Activated naive CD4-positive, alpha-beta T cell treated with Interleukin-2 at 50 U/mL for 16 hours (primary cell): ENCODE results near the gene ZNF608.

Experiments
- DNase-seq: peaks from one replicate; pipeline ENCODE4 v3.0.0-alpha.2; 2020

Gene ZNF608

DNA sequence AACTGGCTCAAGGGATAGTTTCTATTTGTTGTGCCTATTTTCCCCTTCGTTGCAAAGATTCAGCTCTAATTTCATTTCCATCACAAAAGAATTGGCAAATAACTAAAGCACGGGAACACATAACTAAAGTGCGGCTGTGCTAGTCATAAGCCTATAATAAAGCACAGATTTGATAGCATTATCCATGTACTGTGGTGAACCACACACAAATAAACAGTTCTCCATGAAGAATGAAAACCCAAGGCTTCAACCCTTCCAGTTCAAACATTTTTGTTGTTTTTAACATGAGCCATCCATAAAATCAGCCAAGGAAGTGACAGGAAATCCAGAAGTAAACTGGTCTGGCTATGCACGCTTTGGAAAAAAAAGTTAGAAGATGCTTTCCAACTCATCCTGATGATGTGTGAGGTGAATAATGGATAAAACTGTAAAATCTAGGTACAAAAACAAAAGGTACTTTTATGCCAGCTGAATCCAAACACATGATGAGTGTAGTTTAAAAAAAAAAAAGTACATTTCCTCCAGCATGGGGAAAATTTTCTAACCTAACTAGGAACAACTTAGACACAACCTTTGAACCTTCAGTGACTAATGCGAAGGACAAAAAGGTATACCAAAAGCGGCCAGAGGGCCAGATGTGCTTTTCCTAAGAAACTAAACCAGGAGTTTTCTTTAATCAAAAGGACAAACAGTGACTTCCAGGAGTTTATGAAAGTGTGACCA, 10.2 kb downstream of the ZNF608 start:
- no peak for DNase-seq

DNA sequence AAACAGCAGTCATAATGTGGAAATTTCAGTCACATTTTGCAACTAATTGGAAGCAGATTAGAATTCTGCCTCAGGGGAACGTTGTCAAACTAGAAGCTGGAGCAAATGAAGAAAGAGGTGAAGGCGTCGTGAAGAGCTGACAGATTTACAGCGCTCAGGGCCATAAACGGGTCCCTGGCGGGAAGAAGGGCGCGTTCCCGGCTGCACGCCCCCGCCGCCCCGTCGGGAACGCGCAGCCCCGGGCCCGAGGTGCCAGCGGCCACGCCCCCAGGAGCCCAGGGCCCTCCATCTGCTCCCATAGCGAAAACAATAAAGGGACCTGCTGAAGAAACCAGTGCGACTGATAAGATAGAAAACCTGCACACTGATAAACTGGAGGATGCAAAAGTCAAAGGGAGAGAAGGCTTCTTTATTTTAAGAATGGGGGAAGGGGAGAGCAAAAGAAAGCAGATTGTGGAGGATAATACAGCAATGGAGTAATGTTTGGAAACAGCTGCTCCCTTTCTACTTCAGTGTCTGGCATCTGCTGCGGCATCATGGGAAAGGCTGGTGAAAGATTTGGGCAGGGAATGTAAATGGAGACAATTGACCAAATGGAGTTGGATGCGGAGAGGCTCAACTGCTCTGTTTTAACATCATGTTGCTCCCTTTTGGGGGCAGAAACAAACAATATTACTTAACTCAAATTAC, 11.1 kb downstream of the ZNF608 start:
- no peak for DNase-seq

GRCh38 chr5:124734574-124735168, 11.8 kb downstream of the ZNF608 start:
- DNase-seq, result no peak

DNA sequence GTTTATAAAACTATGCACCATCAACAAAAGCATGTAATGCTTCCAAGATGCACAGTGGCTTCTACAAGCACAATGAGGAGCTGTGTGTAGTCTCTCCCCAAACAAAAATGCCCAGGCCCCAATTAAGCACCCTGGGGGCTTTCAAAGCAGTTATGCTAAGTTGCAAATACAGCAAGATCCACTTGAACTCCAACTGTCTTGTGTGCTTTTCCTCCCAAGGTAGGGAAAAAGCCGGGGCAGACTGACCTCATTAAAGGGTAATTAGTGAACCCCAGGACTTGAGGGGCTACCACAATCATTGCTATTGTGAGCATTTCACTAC, 13.1 kb downstream of the ZNF608 start:
- no peak for DNase-seq

- no peak for DNase-seq
These were observed 13.8 kb downstream of the ZNF608 start for GRCh38 chr5:124732428-124733328.

DNA sequence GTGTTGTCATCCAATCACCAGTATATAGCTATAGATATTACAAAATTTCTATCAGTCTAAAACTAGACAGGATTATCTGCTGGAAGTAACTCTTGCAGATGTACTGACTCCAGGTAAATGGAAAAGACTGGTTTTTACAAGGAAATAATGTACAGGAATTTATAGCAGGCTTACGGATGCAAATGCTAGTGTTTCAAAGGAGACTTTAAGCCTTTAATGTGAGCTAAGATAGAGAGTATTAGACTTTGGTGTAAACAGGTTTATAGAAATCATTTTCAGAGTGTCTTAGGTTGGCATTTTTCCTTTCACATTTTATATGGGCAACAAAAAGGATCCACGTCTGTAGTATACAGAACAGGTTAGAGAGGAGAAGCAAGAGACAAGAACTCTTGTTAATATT, 16.1 kb downstream of the ZNF608 start:
- no peak for DNase-seq

DNA sequence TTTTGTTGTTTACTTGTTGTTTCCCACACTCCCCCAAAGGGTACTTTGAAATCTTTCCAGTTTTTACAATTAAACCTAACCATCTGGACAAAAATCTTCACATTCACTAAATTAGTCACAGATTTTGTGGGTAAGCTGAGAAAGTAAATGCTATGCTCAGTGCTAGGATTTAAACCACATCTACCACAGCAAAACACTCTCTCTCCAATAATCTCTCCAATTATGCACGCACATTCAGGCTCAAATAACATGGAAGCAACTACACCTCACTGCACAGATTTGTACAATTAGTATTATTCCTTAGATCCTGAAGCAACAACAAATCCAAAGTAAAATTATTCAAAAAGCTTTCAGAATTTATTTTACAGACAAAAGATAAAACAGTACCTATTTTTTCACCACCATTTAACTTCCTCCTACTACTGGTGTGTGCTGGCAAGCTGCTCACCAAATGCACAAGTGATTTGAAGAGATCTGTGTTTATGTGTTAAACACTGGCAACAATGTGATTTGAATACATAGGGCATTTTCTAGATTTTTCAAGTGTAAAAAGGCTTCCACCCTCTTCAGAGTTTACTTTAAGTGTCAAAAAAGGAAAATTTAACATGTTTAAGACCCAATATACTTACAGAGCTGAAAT, 16.6 kb downstream of the ZNF608 start:
- no peak for DNase-seq

- no peak for DNase-seq
These were observed 17.5 kb downstream of the ZNF608 start for GRCh38 chr5:124728968-124729332.

- DNase-seq, result no peak
These were observed 18.0 kb downstream of the ZNF608 start for GRCh38 chr5:124728331-124728967.

DNA sequence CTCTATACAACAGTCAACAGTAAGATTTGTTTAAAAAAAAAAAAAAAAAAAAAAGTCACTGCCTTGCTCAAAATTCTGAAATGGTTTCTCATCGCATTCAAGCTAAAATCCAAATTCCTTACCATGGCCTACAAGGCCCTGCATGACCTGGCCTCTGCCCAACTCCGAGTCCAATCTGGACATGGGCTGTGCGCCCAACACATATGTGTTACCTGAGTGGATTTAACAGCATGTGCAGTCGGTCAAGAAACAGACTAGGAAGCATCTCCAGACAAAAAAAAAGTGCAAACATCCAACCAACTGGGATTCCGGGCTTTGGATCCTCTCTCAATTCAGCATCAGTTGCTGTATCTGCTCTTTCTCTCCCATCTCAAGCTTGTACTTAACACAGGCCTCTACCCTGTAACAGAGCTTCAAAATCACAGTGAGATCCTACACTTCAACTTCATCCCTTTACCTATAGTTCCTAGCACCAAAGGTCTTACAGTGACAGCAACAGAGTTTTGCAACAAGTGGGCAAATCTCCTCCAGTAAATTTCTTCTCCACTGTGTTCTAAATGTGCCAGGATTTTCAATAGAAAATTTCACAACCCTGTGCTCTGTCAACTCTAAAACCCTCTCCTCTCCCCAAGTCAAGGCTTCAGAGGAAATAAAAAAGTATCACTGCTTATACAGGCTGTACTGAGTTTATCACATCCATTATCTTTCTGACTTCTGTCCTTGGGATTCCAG, 19.6 kb downstream of the ZNF608 start:
- DNase-seq, result no peak

DNA sequence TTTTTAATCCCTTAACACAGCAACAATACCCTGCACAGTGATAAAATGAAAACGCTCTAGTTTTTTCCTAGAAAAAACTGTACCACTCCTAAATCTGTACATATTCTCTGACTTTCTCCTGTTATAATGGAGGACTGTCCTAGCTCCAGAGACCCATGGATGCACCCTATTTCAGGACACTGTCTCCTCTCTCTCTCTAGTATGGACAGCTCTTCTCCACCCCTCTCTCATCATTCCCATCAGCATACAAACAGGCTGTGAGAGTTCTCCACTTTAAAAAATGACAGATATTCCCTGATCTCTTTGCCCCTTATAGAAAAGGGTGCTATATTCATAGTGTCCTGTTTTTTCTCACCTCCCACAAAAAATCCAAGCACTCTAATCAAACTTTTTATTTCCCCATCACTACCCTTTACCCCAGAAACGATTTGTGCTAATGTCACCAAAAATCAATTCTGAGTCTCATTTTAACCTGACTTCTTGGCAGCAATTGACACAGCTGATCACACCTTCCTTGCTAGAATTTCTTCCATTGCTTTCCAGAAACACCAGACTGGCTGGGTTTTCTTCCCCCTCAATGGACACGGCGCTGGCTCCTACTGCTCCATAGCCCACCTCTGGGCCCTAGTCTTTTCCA, 20.7 kb downstream of the ZNF608 start:
- no peak for DNase-seq

DNA sequence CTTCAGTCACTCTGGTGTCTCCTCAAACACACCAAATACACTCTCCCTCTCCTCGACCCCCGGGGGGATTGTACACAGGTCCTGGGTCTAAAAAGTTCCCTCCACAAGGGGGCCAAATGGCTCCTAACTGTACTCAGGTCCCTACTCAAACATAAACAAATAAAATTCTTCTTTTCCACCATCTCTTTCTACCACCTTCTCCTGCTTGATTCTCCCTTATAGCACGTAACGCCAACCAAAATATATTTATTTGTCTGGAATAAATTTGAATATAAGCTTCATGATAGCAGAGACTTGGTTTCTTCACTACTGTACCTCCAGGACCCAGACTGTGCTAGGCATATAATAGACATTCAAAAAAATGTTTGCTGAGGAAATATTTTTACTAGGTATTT, 21.4 kb downstream of the ZNF608 start:
- no peak for DNase-seq

DNA sequence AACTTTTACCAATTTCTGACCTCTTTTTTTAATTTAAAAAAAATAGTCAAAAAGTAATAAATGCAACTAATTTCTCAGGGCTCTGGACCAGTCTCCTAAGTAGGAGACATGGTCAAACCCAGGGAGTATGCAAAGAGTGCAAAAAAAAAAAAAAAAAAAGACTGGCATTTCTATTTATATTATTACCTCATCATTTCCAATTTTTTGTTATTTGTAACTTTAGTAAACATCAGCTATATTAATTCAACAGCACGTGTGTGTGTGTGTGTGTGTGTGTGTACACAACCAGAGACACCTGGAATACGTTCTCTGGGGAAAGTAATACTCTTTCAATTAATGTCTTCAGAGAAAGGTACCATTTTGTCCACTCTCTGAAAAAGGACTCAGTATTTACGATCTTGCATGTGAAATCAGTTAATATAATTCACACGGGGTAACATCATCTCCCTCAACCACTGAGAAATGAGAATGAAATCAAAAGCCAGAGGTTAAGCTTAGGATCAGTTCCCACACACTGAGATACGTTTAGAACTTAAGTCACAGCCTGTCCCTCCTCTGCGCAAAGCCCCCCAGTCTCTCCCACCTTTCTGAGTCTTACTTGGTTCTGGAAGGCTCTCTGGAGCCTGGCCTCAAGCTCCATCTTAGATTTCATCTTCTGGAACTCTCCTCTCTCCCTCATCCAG, 21.9 kb downstream of the ZNF608 start:
- DNase-seq, result no peak

GRCh38 chr5:124721229-124721735, 25.2 kb downstream of the ZNF608 start:
- DNase-seq, result no peak

DNA sequence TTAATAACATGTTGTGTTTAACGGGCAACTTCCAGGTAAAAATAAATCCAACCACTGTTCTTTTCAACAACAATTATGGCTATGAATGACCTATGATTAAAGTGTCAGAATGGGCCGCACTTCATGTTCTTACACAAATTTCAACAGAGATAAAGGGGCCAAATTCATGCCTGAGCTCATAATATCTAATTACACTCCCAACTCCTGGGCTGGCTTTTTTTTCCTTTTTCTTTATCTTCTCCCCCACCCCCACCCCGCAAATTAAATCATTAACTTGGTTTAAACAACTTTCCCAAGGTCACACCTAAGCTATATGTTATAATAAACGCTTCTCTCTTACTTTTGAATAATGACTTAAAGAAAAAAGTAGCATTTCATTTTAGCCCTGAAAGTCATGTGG, 25.8 kb downstream of the ZNF608 start:
- no peak for DNase-seq

GRCh38 chr5:124719113-124719967, 27.1 kb downstream of the ZNF608 start:
- no peak for DNase-seq

GRCh38 chr5:124718380-124718789, 28.1 kb downstream of the ZNF608 start:
- no peak for DNase-seq

DNA sequence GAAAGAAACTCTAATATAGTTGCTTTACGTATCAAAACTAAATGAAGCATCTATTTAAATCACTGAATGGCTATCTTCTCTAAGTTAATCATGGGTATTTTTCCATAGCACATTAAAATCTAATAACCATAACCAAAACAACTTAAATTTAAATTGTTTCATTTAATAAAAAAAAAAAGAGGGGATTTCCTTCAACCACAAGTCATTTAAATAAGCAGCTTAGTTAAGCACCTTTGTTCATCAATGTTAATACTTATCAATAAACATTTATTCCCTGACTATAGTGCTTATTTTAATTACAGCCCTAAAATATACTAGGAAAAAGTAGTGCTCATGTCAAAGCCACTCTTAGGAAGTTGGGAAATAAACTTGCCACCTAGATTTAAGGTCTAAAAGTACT, 30.3 kb downstream of the ZNF608 start:
- no peak for DNase-seq

- DNase-seq, result no peak
These were observed 31.5 kb downstream of the ZNF608 start for GRCh38 chr5:124714910-124715309.
